GM18526 (cell line): ENCODE results near the gene SFSWAP.

Experiments
- POLR2A ChIP-seq: IDR thresholded peaks from 3 replicates; pipeline ENCODE4 v1.6.1; 2011; ENCODE audit not compliant: insufficient read length; ENCODE audit errors: extremely low read depth

The SFSWAP gene

GRCh38 chr12:131817241-131817640 is 106.4 kb downstream of the SFSWAP start:
- TF ChIP-seq POLR2A, result no peak

- TF ChIP-seq POLR2A, result no peak
Measured at GRCh38 chr12:131818821-131819585, 108.1 kb downstream of the SFSWAP start.

- no peak for TF ChIP-seq POLR2A
Measured at GRCh38 chr12:131824450-131824849, 113.6 kb downstream of the SFSWAP start.

- no peak for TF ChIP-seq POLR2A
Measured at GRCh38 chr12:131825146-131825892, 114.4 kb downstream of the SFSWAP start.

- TF ChIP-seq POLR2A, result no peak
Measured at GRCh38 chr12:131826097-131826928, 115.4 kb downstream of the SFSWAP start.

GRCh38 chr12:131827961-131828534 is 117.2 kb downstream of the SFSWAP start, which contains the start of gene MMP17:
TSS of gene MMP17 (plus strand) at chr12:131828393. CDS start at chr12:131828495, 102 bp downstream.
- peak; percentile 38 for TF ChIP-seq POLR2A

GRCh38 chr12:131828671-131829355 is 117.9 kb downstream of the SFSWAP start:
- TF ChIP-seq POLR2A, result no peak

GRCh38 chr12:131829356-131829747 is 118.5 kb downstream of the SFSWAP start:
- no peak for TF ChIP-seq POLR2A

GRCh38 chr12:131829791-131830334 is 119.0 kb downstream of the SFSWAP start:
- no peak for TF ChIP-seq POLR2A

- no peak for TF ChIP-seq POLR2A
Measured at GRCh38 chr12:131830335-131830913, 119.5 kb downstream of the SFSWAP start.

GRCh38 chr12:131830914-131831571 is 120.2 kb downstream of the SFSWAP start:
- TF ChIP-seq POLR2A, result no peak

- TF ChIP-seq POLR2A, result no peak
Measured at GRCh38 chr12:131831635-131832041, 120.7 kb downstream of the SFSWAP start.
